NCI-H510A (cell line): Measurements from ENCODE around the gene EPS8.

Experiments used
- DNase-seq: peaks from one replicate; lab custom pipeline; 2025; lab: John Stamatoyannopoulos, UW

The EPS8 gene

DNA sequence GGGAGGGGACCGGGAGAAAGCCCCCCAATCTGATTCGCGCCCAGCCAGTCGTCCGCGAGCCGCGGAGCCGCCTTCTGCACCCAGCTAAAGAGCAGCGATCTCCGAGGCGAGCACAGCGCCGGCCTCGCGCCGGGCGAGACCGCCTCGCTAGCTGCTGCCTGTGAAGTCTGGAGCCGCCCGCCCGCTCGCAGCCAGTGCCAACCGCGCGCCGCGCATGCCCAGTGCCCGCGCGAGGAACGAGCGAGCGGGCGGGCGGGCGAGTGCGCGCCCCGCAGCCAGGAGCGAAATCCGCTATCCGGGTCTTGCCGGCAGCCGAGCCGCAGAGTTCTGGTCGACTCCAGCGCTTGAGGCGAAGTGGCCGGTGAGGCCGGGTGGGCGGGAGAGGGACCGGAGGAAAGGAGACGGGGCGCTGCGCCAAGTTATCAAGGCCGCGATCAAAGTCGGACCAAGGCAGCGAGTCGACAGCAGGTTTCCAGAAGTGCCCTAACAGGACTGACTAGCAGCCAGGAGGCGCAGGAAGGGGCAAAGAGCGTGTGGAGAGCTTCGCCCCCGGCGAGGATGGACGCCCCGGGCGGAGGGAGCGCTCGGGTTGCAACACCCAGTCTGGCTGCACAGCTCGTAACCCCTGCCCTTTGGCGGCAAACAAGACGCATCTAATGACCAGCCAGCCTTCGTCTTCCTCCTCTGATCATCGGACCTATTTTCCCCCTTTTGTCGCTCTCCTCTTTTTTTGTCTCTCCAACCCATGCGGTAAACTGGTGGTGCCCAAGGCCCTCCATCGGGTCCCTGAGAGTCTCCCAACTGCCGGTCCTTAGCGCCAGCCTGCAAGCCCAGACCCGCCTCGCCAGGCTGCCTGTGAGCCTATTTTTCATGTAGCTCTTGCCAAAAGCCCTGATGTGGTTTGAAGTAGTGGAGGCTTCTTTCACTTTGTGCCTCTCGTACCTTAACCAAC, at the start of gene EPS8:
TSS of gene EPS8 (minus strand) at position 169 of the 952 bp plus-strand sequence. CDS start 106,437 bp downstream, outside the sequence.
- DNase-seq = peak; percentile 85

DNA sequence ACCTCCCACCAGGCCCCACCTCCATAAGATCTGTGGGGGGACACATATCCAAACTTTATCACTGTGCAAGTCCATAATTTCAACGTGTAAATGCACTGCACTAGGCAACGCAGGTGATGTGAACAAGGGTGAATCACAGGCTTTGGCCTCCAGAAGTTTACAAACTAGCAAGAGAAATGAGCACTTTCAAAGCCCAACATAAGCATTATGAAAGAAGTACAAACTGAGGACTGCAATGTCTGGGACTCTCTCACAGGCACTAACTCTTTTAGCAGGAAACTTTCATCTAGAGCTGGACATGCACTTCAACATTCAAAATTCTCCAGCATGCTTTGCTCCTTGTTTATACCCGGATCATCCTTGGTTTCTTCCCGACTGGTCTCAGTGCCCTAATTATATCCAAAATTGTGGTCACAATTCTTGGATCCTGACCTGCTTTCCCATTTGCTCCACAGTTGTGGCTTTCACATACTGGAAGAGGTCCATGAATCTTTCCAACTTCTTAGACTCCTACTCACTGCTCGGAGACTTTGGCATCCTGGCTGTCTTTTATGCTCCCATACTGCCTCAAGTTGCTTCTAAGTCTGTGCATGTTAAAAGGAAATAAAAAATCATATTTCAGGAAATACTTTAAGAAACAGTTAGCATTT, 48.1 kb upstream of the EPS8 start:
- no peak for DNase-seq

DNA sequence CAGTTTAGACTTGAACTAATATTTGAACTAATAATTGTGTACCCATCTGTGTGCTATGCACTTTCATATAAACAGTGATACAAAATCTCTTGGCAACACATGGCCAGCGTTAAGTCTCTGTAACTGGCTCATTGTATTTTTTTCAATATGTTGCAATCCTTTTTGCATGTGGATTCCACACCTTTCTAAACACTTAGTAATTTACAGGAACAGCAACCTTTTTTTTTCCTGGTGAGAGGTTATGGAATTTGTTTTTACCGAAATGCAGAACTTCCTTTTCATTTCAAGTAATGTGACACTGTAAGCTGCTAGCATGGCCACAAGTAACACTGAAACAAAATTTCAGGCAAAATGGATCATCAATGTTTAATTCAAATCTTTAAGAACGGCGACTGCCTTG, 45.4 kb upstream of the EPS8 start:
- no peak for DNase-seq

DNA sequence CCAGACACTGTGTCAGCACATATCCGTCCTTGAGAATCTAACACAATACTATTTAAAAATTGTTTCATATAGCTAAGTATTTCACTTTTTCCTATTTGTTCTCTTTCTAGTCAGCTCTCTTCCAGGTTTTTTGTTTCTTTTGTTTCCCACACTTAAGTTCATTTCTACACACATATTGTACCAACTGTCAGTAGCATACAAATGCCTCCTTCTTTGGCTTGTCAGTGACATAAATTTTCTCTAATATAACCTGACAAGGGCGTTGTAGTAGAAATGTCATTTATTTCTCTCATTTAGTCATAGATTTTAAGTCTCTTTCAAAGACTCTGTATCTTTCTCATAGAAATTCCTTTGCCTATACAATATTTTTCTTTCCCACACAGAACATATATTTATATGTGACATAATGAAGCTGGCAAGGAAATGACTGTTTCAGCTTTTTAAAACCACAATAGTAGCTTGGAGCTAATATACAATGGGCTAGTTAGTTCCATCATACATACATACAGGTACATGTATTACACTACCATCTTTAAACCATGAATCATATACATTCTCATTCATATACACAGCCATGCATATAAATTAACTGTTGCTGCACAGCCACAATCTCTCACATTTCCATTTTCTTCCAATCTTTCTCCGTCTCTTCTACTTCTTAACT, 42.3 kb upstream of the EPS8 start:
- DNase-seq = no peak

DNA sequence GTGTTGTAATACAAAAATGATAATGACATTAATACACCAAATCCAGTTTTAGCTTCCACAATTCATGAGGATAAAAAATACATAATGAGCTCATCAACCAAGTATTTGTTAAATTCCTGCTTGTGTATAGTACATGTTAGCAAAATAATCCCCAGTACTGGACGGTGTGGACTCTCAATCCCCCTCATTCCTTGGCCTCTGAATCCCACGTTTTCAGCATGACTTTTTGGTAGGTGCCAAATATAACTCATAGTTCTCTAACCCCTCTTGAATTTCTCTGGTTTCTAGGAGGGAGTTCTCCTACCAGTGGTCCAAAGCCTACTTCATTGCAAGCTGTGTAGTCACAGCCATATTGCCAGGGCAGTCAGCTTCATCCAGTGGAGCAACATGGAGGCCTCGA, 41.4 kb upstream of the EPS8 start:
- DNase-seq = no peak

DNA sequence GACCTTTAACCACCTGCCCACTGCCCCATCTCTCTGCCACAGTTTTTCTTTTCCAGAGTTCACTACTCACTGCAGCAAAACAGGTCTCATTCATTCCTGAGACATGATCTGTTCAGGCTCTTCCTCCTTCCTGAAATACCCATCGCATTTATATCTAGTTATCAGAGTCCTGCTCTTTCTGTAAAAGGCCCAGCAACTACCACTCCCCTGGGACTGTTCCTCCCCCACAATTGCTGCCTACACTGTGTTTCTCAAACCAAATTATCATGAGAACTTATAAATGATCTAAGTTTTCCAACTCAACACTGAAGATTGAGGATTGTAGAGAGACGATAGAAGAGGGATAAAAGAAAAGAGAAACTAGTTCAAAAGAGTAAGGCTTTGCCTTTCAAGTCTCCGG, 40.8 kb upstream of the EPS8 start:
- DNase-seq = no peak

DNA sequence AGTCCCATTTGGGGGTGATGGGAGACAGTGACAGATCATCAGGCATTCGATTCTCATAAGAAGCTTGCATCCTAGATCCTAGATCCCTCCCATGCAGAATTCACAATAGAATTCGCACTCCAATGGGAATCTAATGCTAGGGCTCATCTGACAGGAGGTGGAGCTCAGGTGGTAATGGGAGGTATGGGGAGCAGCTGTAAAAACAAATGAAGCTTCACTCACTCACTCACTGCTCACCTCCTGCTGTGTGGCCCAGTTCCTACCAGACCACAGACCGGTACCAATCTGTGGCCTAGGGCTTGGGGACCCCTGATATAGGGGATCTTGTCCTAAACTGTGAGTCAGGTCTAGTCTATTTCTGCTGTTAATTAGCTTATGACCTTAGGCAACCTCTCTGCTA, 40.1 kb upstream of the EPS8 start:
- no peak for DNase-seq

DNA sequence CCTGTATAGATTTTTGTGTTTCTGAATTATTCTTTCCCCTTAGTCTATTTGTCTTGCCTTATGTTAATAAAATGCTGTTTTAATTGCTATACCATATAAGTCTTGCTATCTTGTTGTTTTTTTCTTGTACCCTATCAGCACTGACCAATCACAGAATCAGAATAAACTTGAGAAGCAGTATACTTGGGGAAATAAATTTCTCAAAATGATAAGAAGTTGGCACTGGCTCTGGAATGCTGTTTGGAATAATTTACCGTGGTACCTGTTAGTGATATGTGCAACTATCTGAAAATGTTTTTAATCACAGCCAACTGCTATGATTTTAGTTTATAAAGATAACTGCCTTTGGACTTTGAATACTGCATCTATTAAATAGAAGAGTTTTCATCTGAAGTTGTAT, 37.9 kb upstream of the EPS8 start:
- no peak for DNase-seq

DNA sequence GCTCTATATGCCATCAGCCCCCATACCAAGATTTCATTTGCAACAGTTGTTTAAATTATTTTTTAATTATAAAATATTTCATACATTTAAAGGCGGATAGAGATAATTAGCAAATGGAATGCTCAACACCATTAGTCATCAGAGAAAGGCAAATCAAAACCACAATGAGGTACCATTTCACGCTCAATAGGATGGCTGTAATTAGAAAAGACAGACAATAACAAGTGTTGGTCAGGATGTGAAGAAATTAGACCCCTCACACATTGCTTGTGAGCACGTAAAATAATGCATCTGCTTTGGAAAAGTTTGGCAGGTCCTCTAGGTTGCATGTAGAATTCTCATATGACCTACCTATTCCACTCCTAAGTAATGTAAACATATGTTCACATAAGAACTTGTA, 35.3 kb upstream of the EPS8 start:
- DNase-seq = no peak

DNA sequence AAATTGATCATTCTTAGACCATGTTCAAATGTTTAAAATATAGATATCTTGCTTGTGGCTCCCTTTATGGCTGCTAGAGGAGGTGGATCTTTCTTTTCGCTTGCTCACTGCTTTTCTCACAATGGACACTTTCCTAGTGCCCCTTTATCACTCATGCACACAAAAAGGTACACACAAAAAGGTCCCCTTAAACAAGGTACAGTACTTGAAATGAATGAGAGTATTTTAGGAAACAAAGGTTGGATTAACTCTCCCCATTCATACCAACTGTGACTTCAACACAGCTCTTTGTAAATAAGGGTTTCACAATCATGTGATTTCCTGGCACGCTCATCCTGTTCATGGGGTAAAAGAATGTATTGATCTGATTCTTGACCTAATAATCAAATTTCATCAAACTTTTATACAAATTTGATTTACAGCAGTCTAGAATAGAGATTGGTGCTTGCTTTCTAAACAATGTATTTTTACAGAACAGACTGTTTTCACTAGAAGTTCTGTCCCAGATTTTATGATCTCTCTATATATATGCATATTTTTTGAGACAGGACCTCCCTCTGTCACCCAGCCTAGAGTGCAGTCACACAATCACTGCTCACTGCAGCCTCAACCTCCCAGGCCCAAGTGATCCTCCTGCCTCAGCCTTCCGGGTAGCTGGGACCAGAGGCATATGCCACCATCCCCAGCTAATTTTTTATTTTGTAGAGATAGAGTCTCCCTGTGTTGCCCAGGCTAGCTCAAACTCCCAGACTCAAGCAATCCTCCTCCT, 34.4 kb upstream of the EPS8 start:
- DNase-seq = no peak

DNA sequence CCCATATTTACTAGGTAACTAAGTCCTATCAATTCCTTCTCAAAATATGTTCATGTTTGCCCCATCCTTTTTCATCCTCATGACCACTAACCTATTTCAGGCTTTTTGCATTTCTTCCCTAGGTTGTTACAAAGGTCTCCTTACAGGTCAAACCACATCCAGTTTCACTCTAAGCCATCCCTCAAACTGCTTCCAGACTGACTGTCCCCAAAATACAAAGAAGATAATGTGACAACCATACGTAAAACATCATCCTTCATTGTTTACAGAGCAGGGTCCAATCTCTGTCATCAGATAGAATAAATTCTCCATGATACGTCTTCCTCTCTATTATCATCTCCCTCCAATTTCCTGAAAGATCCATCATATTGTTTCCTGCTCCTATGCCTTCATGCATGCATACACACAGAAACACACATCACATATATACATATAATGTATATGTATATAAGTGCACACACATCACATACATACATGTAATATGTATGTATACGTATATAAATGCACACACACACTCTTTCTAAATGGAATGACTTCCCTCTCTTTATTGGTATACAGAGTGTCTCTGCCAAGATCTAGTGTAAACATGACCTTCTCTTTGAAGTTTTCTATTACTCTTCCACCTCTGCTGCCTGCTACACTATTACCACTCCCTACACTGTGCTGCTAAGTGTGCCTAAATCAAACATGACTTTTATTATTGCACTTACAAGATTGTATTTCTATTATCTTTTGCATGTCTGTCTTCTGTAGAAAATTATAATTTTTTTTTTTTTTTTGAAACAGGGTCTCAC, 30.7 kb upstream of the EPS8 start:
- DNase-seq = no peak

DNA sequence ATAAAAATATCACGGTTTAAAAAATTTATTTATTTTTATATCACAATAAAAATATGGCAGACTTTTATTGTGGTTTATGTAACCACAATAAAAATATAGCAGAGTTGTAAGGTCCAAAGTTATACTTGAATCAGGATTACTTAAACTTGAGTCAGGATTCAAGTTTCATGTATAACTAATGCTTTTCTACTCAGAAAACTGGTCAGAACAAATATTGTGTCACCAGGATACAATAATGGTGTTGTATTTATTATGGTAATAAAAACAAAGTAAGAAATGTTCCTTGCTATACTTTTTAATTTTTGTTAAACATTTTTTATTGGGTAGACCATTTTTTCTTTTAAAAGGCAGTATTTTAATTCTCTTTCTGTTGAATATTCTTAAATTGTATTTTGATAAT, 29.2 kb upstream of the EPS8 start:
- no peak for DNase-seq

DNA sequence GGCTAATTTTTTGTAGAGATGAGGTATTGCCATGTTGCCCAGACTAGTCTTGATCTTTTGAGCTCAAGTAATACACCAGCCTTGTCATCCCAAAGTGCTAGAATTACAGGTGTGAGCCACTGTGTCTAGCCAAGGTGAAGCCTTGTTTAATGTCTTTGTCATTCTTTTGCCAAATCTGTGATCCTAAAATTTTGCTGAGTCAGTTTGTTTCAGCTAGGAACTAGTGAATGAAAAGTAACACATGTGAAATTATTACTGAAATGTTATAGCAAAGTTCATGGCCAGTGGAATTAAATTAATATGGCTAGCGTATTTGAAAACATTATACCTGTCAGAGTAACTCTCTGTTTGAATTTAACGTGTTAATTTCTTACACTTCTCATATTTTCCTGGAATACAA, 26.5 kb upstream of the EPS8 start:
- no peak for DNase-seq

DNA sequence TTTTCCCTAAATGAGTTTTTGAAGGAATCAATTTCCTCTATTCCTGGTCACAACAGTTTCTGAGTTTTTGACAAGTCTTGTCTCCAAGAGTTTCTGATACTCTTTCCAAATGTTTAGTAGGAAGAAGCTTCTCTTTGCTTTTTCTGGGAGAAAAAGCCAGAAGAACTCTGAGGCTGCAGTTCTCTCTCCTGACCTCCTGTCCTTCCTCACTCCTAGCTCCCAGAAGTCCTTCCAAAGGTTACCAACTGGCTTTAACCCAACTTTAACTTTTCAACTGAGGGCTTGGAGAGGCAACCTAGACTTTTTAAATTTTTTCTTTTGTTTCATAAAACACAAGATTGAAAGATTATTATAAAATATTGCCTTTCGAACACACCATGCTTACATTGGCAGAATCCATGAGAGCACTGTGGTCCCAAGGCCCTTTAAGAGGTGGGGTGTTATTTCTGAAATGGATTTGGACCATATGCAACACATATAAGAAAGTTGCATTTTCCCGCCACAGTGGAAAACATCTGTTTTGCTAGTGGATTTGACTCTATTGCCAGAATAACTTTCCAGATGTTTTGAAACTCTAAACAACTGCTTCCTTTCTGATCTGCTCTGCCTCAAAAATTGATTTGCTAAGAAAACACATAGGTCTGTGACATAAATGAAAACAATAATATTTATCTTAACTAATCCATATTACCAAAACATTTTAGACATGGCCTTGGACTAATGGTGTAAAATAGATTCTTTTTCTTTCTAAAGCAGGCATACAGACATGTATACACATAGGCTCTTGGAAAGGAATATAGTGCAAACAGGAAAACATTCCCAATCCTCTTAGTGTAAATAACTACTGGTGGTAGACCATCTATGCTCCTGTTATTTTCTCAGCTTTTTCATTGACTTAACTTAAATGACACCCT, 22.3 kb upstream of the EPS8 start:
- DNase-seq = no peak

DNA sequence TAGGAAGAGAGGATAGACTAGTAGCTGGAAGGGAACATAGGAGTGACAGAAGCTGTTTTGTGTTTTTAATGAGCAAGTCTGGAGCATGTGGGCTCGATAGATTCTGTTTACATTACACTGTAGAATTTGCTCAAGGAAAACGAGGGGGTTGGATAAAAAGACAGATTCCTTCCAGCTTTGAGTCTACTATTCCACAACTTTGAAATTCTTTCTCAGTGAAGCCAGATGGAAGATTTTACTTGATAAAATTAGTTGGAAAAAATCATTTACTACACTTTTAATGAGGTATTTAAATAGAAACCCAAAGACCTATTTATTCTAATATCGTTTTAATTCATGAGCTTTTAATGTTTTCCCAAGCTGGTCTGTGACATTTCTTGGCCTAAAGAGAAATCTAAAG, 19.5 kb upstream of the EPS8 start:
- no peak for DNase-seq

DNA sequence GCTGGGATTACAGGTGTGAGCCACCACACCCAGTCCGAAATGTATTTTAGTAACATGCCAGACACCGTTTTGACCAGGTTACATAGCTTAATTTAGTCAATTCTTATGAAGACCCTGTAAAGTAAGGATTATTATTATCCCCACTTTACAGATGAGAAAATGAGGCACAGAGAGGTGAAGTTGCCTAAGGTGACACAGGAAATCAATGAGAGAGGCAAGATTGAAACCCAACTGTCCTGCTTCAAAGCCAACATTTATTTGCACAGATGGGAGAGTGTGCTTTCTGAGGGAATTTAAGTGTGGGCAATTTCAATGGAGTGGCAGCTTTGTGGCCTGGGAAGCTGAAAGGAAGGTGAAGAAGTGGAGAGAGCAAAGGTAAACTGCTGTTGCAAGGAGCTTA, 19.1 kb upstream of the EPS8 start:
- DNase-seq = no peak

DNA sequence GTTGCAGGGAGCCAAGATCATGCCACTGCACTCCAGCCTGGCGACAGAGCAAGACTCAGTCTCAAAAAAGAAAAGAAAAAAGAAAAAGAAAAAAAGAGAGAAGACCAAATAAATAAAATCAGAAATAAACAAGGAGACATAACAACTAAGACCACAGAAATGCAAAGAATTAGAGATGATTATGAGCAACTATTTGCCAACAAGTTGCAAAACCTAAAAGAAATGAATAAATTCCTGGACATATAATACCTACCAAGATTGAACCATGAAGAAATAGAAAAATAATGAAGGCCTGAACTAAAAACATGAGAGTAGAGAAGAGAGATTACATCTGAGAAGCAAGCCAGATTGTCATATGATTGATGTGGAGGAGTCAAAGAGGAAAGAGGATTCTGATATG, 17.6 kb upstream of the EPS8 start:
- DNase-seq = no peak

DNA sequence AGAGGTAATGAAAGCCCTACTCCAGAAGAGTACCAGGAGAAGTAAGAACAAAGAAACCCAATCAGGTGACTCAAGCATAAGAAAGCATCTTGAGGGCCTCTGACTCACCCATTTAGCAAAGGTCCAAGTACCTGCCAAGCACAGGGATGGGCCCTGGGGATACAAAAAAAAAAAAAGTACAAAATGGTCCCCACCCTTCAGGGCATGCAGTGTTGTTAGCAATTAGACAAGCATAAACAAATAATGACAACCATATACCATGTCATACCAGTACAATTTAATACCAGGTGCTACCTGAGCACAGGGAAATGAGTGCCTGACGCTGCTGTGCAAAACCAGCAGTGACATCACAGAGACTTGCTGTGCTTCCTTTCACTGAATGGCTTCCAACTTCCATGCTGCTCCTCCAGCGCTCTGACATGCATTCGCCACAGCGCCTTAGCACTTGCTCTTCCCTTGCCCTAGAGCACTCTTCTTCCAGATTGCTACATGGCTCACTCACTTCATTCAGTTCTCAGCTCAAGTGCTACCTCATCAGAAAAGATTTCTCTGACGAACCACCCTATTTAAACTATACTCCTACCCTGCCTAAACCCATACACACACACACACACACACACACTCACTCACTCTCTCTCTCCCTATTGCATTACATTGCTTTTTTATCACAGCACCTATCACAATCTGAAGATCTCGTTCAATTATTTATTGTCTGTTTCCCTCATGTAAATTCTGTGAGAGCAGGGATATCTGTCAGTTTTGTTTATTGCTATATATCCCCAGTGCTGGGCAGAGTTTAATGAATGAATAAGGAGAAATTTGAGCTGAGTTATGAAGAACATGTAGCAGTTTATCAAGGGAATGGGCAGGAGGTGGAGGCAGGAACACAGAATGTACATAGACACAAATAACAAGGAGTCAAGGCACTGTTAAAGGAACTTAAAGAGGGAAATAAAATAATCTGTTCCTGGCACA, 12.9 kb upstream of the EPS8 start:
- DNase-seq = no peak

DNA sequence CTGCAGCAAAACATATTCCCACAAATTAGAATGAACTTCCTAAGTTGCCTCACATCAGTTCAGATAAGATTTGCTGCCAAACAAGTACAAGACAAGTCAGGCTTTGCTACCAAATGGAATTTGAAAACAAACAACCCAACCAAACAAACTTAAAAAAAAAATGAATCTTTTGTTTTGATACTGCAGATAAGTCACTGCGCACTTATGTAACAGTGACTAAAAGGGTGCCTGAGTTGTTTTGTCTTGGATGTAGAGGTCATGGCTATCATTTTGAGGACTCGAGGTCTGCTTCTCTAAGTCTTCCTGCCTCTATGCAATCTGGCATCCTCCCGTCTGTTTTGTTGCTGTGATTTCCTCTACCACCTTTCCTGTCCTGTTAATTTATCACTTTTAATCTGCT, 11.1 kb upstream of the EPS8 start:
- no peak for DNase-seq
